Measurements from ENCODE around the gene RHPN2.

DNA sequence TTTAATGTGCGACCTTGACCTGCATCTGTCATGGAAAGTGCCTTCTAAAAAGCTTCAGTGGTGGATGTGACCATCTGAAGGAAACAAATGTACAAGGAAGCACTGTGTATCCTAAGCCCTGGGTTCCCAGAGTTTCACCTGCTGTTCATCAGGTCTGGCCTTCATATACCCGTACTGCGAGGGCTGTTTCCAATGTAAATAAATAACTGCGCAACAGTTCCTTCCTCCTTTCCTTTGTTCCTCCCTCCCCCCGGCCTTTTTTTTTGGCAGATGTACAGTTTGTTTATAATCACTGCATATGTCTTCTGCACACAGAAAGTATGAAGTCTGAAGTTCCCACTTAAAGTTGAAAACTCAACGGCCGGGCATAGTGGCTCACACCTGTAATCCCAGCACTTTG, 87.4 kb downstream of the RHPN2 start:
- no peak for TF ChIP-seq CTBP1 (IDR thresholded peaks at IDR 0.05; ENCODE audit: borderline replicate concordance)
- TF ChIP-seq TARDBP (IDR thresholded peaks at IDR 0.05) = no peak
- TF ChIP-seq SP1 (IDR thresholded peaks at IDR 0.05) = no peak
- TF ChIP-seq HDGF (IDR thresholded peaks at IDR 0.05; ENCODE audit: borderline replicate concordance) = no peak
- no peak for TF ChIP-seq ARNT (IDR thresholded peaks at IDR 0.05)
- TF ChIP-seq ZNF384 (IDR thresholded peaks at IDR 0.05) = no peak
- TF ChIP-seq SUZ12 (IDR thresholded peaks at IDR 0.05) = no peak
